ENCODE measurements around the gene SGCE.

The SGCE gene

GRCh38 chr7:94561841-94562514 lies 94.0 kb downstream of the SGCE start:
- DNase-seq, result no peak

- no peak for DNase-seq
Observed at GRCh38 chr7:94559972-94560371, 96.0 kb downstream of the SGCE start.

GRCh38 chr7:94557215-94557614 lies 98.7 kb downstream of the SGCE start:
- DNase-seq, result no peak

GRCh38 chr7:94556028-94556427 lies 99.9 kb downstream of the SGCE start:
- DNase-seq, result no peak

GRCh38 chr7:94547126-94547525 lies 108.8 kb downstream of the SGCE start:
- DNase-seq, result no peak

- no peak for DNase-seq
Observed at GRCh38 chr7:94540428-94540827, 115.5 kb downstream of the SGCE start.
